OCI-LY1 (cell line): ENCODE measurements around the gene G6PD.

Experiments used
- EZH2 ChIP-seq: fragments of 200-600 bp; sonication (generic), shearing (Covaris generic); IDR thresholded peaks from 2 replicates; pipeline ENCODE4 v1.8.0; 2017; ENCODE audit warnings: borderline replicate concordance, mixed run types, mild to moderate bottlenecking, antibody characterized with exemption, low read length, moderate library complexity, mixed read lengths
- TF ChIP-seq, protein P1 (sequence below): fragments of 200-600 bp; sonication (generic), shearing (Covaris generic); IDR thresholded peaks from 2 replicates; pipeline ENCODE4 v1.5.1; 2017; ENCODE audit warnings: mild to moderate bottlenecking, antibody characterized with exemption, low read length, moderate library complexity, mixed read lengths

GRCh38 chrX:154515966-154516655 is 30.5 kb downstream of the G6PD start, which contains the start of gene FAM3A:
- TF ChIP-seq, protein P1, sequence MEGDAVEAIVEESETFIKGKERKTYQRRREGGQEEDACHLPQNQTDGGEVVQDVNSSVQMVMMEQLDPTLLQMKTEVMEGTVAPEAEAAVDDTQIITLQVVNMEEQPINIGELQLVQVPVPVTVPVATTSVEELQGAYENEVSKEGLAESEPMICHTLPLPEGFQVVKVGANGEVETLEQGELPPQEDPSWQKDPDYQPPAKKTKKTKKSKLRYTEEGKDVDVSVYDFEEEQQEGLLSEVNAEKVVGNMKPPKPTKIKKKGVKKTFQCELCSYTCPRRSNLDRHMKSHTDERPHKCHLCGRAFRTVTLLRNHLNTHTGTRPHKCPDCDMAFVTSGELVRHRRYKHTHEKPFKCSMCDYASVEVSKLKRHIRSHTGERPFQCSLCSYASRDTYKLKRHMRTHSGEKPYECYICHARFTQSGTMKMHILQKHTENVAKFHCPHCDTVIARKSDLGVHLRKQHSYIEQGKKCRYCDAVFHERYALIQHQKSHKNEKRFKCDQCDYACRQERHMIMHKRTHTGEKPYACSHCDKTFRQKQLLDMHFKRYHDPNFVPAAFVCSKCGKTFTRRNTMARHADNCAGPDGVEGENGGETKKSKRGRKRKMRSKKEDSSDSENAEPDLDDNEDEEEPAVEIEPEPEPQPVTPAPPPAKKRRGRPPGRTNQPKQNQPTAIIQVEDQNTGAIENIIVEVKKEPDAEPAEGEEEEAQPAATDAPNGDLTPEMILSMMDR = no peak
- no peak for TF ChIP-seq EZH2
